Mammary epithelial cell (primary cell): ENCODE results near the gene CARD14.

Experiments
- CTCF ChIP-seq, 2 donors: IDR thresholded peaks in 1 of 2; conservative IDR thresholded peaks in 1 of 2; 2 replicates each; pipeline ENCODE4 v1.5.1; 2011 to 2012; ENCODE audit warnings: inconsistent platforms in 2 of 2, low read length in 2 of 2, mild to moderate bottlenecking in 2 of 2, control low read depth in 1 of 2, low read depth in 1 of 2; ENCODE audit not compliant: insufficient read depth in 1 of 2; ENCODE audit errors: extremely low read depth in 1 of 2
- EZH2 ChIP-seq: IDR thresholded peaks from 2 replicates; pipeline ENCODE4 v1.6.1; 2012; ENCODE audit warnings: low read length, inconsistent platforms, borderline replicate concordance

- TF ChIP-seq CTCF (conservative IDR thresholded peaks at IDR 0.05 in 1 of 2, IDR thresholded peaks at IDR 0.05 in 1 of 2; ENCODE audit: extremely low read depth in 1 of 2, insufficient read depth in 1 of 2, low read depth in 1 of 2, low read length in 2 of 2) (no peak), EZH2 (no peak)
These were observed 5.6 kb upstream of the CARD14 start for GRCh38 chr17:80164185-80164584.
